Endothelial cell of hepatic sinusoid (primary cell): ENCODE data around the gene TRIOBP.
"Not testable (repeated sequence)": the region's sequence is repeated elsewhere in the genome, so short reads cannot be mapped to it uniquely, and the experiment has no call there.

Experiments used
- in situ Hi-C: cut with HindIII; loops from 2 replicates; pipeline ENCODE4 v1.10.0; 2017; ENCODE audit warnings: low sequenced_read_pairs

Gene TRIOBP

GRCh38 chr22:37692627-37693285, 4.1 kb upstream of the TRIOBP start:
- in situ Hi-C loops, result no loop called here

DNA sequence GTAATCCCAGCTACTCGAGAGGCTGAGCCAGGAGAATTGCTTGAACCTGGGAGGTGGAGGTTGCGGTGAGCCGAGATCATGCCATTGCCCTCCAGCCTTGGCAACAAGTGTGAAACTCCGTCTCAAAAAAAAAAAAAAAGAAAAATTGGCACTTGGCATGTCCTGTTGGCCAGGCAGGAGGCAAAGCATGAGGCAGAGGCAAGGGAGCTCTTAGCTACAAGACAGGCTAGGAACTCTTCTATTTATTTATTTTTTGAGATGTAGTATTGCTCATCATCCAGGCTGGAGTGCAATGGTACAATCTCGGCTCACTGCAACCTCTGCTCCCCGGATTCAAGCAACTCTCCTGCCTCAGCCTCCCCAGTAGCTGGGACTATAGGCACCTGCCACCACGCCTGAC, 2.7 kb upstream of the TRIOBP start:
- in situ Hi-C loops, result not testable (repeated sequence)

- in situ Hi-C loops, result loop anchor here (5.0 kb wide), 1 partner anchor 36 kb away; no protein-coding TSS in a partner anchor
Measured at GRCh38 chr22:37696260-37696656, 590 bp upstream of the TRIOBP start.

- in situ Hi-C loops, result loop anchor here (5.0 kb wide), 1 partner anchor 35 kb away; no protein-coding TSS in a partner anchor
Measured at GRCh38 chr22:37697538-37697835, 639 bp downstream of the TRIOBP start.

GRCh38 chr22:37701141-37701786, 4.4 kb downstream of the TRIOBP start:
- in situ Hi-C loops, result no loop called here

DNA sequence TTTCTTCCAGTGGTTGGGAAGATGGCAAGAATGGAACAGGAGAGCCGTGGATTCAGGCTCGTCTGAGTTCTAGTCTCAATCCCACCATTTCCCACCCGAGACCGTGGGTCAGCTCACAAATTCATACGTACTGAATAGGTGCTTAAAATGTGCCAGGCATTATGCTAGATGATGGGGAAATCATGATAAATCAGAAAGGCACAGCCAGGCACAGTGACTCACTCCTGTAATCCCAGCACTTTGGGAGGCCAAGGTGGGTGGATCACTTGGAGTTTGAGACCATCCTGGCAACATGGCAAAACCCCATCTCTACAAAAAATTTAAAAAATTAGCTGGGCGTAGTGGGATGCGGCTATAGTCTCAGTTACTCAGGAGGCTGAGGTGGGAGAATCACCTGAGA, 7.1 kb downstream of the TRIOBP start:
- in situ Hi-C loops, result no loop called here

DNA sequence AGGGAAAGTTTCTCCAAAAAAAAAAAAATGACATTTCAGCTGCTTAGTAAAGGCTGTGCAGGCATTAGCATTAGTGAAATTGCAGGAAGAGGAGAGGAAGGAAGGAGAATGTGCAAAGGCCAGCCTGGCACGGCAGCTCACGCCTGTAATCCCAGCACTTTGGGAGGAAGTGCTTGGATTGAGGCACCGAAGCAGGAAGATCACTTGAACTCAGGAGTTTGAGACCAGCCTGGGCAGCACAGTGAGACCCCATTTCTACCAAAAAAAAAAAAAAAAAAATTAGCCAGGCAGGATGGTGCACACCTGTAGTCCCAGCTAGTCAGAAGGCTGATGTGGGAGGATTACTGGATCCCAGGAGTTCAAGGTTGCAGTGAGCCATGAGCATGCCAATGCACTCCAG, 7.8 kb downstream of the TRIOBP start:
- in situ Hi-C loops, result no loop called here

- in situ Hi-C loops, result no loop called here
Measured at GRCh38 chr22:37705205-37705604, 8.4 kb downstream of the TRIOBP start.

- in situ Hi-C loops, result no loop called here
Measured at GRCh38 chr22:37708580-37709444, 12.0 kb downstream of the TRIOBP start.

GRCh38 chr22:37709445-37709765, 12.6 kb downstream of the TRIOBP start:
- in situ Hi-C loops, result no loop called here

DNA sequence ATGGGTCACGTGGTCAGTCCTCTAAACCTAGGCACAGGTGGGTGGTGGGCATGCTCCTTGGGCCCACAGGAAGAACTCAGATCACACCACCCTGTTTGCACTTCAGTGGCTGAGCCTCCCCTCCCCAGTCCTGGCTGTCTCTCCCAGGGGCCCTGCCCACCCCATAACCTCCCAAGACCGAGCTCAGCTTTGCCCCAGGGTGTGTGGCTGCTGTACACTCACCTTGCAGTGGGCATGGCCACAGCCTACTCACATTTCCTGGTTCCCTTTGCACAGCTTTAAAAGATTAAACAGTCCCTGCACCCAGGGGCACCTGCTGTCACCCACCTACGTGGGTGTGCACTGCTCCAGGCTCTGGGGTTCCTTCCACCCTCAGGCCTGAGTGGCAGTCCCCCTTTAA, 13.8 kb downstream of the TRIOBP start:
- in situ Hi-C loops, result no loop called here

DNA sequence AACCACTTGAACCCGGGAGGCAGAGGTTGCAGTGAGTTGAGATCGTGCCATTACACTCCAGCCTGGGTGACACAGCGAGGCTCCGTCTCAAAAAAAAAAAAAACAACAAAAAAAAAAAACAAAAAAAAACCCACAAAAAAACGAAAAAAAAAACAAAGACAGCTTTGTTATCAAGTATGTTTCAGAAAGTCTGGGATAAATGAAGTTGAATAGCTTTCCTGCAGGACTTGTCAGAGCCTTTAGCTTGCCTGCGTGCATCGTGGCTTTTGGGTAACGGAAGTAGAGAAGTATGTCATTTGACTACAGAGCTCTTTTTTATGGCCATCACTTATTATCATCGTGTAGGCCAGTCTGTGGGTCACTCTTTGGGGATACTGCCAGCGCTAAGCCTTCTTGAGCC, 14.6 kb downstream of the TRIOBP start:
- in situ Hi-C loops, result no loop called here

DNA sequence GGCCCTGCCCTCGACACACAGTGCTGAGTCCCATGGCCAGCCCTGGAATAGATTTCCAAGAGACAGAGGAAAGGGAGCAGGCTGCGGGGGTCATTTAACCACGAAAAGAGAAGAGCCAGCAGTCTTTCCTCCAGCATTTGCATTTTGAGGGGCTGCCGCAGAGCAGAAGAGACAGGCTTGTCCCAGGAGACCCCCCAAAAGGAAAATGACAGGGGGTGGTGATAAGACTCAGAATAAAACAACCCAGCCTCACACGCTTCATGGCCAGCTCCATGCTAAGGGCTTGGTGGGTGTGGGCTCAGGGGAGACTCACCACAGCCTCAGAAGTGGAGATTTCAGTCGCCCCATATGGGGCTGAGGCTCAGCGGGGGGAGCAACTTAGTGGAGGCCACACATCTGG, 16.9 kb downstream of the TRIOBP start:
- in situ Hi-C loops, result no loop called here

DNA sequence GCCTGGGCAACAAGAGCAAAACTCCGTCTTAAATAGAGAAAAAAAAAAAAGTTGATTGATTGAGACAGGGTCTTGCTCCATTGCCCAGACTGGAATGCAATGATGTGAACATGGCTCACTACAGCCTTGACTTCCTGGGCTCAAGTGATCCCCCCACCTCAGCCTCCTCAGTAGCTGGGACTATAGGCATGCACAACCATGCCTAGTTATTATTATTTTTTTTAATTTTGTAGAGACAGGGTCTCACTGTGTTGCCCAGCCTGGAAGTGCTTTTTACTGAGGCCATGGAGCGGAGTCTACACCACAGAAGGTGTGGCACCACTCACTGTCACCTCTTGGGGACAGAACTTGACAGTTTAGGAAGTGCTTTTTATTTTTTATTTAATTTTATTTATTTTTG, 17.8 kb downstream of the TRIOBP start:
- in situ Hi-C loops, result no loop called here

GRCh38 chr22:37715760-37716159, 18.9 kb downstream of the TRIOBP start:
- in situ Hi-C loops, result no loop called here

GRCh38 chr22:37716708-37717107, 19.9 kb downstream of the TRIOBP start:
- in situ Hi-C loops, result no loop called here

DNA sequence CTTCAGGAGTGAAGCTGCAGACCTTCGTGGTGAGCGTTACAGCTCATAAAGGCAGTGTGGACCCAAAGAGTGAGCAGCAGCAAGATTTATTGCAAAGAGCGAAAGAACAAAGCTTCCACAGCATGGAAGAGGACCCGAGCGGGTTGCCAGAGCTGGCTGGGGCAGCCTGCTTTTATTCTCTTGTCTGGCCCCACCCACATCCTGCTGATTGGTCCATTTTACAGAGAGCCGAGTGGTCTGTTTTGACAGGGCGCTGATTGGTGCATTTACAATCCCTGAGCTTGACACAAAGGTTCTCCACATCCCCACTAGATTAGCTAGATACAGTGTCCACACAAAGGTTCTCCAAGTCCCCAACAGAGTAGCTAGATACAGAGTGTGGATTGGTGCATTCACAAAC, 20.4 kb downstream of the TRIOBP start:
- in situ Hi-C loops, result not testable (repeated sequence)

- in situ Hi-C loops, result not testable (repeated sequence)
Measured at GRCh38 chr22:37717746-37718305, 21.0 kb downstream of the TRIOBP start.

DNA sequence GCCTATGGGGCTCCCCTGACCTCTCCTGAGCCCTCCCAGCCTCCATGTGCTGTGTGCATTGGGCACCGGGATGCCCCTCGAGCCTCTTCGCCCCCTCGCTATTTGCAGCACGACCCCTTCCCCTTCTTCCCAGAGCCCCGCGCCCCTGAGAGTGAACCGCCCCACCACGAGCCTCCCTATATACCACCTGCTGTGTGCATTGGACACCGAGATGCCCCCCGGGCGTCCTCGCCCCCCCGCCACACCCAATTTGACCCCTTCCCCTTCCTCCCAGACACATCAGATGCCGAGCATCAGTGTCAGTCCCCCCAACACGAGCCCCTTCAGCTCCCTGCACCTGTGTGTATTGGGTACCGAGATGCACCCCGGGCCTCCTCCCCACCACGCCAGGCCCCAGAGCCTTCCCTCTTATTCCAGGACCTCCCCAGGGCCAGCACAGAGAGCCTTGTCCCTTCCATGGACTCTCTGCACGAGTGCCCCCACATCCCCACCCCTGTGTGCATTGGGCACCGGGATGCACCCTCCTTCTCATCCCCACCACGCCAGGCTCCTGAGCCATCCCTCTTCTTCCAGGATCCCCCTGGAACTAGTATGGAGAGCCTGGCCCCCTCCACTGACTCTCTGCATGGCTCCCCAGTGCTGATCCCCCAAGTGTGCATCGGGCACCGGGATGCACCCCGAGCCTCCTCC, 28.8 kb downstream of the TRIOBP start:
- in situ Hi-C loops, result no loop called here

DNA sequence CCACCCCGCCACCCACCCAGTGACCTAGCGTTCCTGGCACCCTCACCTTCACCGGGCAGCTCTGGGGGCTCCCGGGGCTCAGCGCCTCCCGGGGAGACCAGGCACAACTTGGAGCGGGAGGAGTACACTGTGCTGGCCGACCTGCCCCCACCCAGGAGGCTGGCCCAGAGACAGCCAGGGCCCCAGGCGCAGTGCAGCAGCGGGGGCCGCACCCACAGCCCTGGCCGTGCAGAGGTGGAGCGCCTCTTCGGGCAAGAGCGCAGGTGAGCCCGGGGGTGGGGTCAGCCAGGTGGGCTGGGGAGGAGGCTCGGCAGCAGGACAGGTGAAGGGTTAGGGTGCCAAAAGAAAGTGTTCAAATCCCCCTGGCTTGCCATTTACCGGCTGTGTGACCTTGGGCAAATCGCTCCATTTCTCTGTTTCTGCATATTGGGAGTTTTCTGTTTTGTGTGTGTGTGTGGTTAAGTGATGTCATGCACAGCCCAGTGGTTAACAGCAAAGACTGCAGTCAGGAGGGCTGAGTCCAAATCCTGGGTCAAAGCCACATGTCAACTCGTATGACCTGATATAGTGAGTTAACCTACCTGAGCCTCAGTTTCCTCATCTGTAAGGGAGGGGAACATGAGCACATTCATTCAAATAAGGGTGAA, 29.5 kb downstream of the TRIOBP start:
- in situ Hi-C loops, result no loop called here

- in situ Hi-C loops, result no loop called here
Measured at GRCh38 chr22:37728620-37729019, 31.8 kb downstream of the TRIOBP start.
